ENCODE results near the gene KCNIP2. TPM values are rescaled to one million over a fixed set of nuclear protein-coding genes. Genes with fewer than 3 reads are reported as not detected.

KCNIP2 gene
- total RNA-seq, 2 experiments from 2014 or later, result 3.1 to 4.1 TPM

- ATAC-seq (ENCODE audit: low read depth) (no peak), DNase-seq (no peak)
- Mint-ChIP-seq H3K4me3 (no peak overlapping the region), H3K36me3 (peaks cover 4% of the 10 kb centered on the region), H3K27ac (no peak overlapping the region), H3K4me1 (peaks cover 15% of the 10 kb centered on the region), H3K27me3 (no peaks in the 10 kb centered on the region), H3K9me3 (no peaks in the 10 kb centered on the region)
- POLR2A ChIA-PET, result no interaction called here
Measured at GRCh38 chr10:101874252-101874651, 30.7 kb upstream of the KCNIP2 start.

DNA sequence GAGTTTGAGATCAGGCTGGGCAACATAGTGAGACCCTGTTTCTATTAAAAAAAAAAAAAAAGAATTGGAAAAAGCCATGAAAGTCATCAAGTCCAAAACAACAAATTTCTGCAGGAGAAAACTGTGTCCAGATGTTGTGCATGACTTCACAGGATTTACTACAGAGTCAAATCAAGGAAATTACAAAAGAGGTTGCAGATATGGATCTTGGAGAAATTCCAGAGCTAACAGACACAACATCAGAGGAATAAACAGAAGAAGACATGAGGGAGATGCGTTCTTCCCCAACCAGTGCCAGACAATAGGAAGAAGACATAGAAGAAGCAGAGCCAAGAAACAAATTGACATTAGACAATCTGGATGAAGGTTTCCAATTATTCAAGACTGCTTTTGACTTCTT is 24.3 kb upstream of the KCNIP2 start:
- H3K4me1 Mint-ChIP-seq, result no peaks in the 10 kb centered on the region
- no peak overlapping the region for H3K4me3 Mint-ChIP-seq
- peaks cover 19% of the 10 kb centered on the region for H3K36me3 Mint-ChIP-seq
- DNase-seq (no peak), ATAC-seq (ENCODE audit: low read depth) (no peak)
- POLR2A ChIA-PET, result interaction anchor here (0.7 kb wide), 1 partner anchor 1622 kb away, joined by 3 read pairs; no protein-coding TSS in a partner anchor
- no peaks in the 10 kb centered on the region for H3K27me3 Mint-ChIP-seq
- no peaks in the 10 kb centered on the region for H3K9me3 Mint-ChIP-seq
- no peak overlapping the region for H3K27ac Mint-ChIP-seq

GRCh38 chr10:101859530-101859929 is 15.9 kb upstream of the KCNIP2 start:
- DNase-seq (no peak), ATAC-seq (ENCODE audit: low read depth) (no peak)
- Mint-ChIP-seq H3K4me3 (no peak overlapping the region), H3K27ac (no peak overlapping the region), H3K4me1 (peaks cover 6% of the 10 kb centered on the region), H3K27me3 (no peaks in the 10 kb centered on the region), H3K36me3 (peaks cover 38% of the 10 kb centered on the region), H3K9me3 (peaks cover 6% of the 10 kb centered on the region)
- POLR2A ChIA-PET, result no interaction called here

DNA sequence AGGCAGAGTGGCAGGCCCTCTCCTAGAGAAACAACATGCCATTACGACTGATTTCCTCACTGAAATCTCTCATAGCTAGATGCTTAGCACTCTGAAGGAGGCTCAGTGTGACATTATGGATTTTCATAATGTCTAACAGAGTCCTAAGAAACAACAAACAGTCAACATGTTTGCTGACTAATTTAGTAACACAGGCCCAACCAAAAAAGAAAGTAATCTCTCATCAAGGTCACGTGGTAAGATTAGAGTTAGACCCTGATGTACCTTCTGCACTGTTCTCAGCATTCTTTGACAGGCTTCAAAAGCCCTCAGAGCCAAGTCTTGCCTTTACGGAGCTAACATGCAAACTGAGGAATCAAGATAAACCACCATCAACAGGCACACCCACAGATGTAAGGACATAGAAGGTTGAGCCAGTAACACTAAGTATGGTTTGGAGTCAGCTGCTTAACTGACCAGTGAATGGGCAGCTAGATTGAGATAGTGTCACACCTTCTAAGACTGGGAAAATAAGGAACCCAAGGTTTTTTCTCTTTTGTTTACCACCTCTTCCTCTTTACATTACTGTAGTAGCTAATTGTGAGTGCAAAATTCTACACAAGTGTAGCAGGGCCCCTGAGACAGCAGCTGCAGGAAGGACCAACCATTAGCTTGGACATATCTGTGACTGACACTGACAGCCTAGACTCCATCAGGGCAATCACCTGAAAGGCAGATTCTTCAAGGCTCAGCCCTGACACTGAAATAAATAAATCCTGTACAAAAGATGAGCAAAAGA is 15.3 kb upstream of the KCNIP2 start:
- Mint-ChIP-seq H3K9me3 (peaks cover 6% of the 10 kb centered on the region), H3K4me1 (peaks cover 6% of the 10 kb centered on the region), H3K36me3 (peaks cover 33% of the 10 kb centered on the region), H3K27ac (no peak overlapping the region), H3K27me3 (no peaks in the 10 kb centered on the region), H3K4me3 (no peak overlapping the region)
- POLR2A ChIA-PET, result interaction anchor here (0.6 kb wide), 1 partner anchor 202 kb away, joined by 7 read pairs; no protein-coding TSS in a partner anchor
- DNase-seq, result no peak
- no peak for ATAC-seq (ENCODE audit: low read depth)

DNA sequence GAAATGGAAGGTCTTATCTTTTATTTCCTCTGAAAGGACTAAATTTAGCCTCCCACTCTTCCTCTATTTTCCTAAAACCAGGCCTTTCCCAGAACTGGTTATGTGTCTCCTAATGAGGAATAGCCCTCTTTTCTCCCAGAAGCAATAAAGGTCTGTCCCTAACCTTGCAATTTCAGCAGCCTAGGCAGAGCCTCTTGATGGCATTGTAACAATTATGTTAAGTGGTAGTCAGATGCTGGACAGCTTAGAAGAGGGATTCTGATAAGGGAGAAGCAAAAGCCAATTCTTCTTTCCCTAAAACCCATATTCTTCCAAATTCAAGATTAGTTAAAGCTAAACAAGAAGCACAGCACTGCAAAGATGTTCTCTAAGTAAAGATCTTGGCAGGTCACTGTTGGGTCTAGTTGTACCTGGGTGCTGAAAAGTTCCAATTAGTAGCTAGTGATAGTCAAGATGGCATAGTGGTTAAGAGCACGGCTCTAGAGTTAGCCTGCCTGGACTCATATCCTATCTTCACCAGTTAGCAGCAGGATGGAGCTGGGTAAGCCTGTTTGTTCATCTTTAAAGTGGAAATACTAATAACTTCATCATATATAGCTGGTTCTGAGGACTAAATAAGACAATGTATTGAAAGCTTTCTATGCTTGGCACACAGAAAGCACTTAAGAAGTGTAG is 14.3 kb upstream of the KCNIP2 start:
- Mint-ChIP-seq H3K4me3 (no peak overlapping the region), H3K9me3 (peaks cover 6% of the 10 kb centered on the region), H3K4me1 (peaks cover 6% of the 10 kb centered on the region), H3K36me3 (peaks cover 33% of the 10 kb centered on the region), H3K27ac (no peak overlapping the region), H3K27me3 (no peaks in the 10 kb centered on the region)
- ATAC-seq (ENCODE audit: low read depth), result no peak
- no peak for DNase-seq
- POLR2A ChIA-PET, result no interaction called here

- no peak for DNase-seq
- H3K4me3 Mint-ChIP-seq, result no peak overlapping the region
- H3K27me3 Mint-ChIP-seq, result no peaks in the 10 kb centered on the region
- peaks cover 26% of the 10 kb centered on the region for H3K36me3 Mint-ChIP-seq
- peaks cover 6% of the 10 kb centered on the region for H3K4me1 Mint-ChIP-seq
- H3K9me3 Mint-ChIP-seq, result peaks cover 6% of the 10 kb centered on the region
- POLR2A ChIA-PET, result no interaction called here
- ATAC-seq (ENCODE audit: low read depth), result no peak
- no peak overlapping the region for H3K27ac Mint-ChIP-seq
Measured at GRCh38 chr10:101856626-101857025, 13.0 kb upstream of the KCNIP2 start.

- no peak for DNase-seq
- no peak for ATAC-seq (ENCODE audit: low read depth)
- no peaks in the 10 kb centered on the region for H3K27me3 Mint-ChIP-seq
- H3K27ac Mint-ChIP-seq, result no peak overlapping the region
- POLR2A ChIA-PET, result no interaction called here
- no peak overlapping the region for H3K4me3 Mint-ChIP-seq
- H3K9me3 Mint-ChIP-seq, result no peaks in the 10 kb centered on the region
- H3K36me3 Mint-ChIP-seq, result no peaks in the 10 kb centered on the region
- peaks cover 4% of the 10 kb centered on the region for H3K4me1 Mint-ChIP-seq
Measured at GRCh38 chr10:101851411-101852116, 8.0 kb upstream of the KCNIP2 start.

DNA sequence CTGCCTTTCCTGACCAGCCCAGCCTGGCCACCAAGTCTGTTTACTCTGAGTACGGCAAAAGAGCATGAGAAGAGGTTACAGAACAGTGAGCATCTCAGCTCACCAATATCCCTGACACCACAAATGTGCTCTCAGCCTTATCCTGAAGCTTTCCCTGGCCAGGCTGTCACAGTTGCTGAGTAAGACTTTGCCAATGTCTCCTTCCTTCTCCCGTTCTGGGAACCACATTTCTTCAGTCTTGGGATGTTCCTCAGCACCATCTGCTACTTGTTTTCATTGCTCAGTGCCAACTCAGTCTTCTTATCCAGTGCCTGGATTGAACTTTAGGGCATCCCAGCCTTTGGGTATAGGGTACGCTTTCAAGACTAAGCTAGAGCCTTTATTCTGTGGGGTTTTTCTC is 7.1 kb upstream of the KCNIP2 start:
- H3K9me3 Mint-ChIP-seq, result no peaks in the 10 kb centered on the region
- H3K27ac Mint-ChIP-seq, result no peak overlapping the region
- peaks cover 4% of the 10 kb centered on the region for H3K4me1 Mint-ChIP-seq
- DNase-seq, result no peak
- H3K4me3 Mint-ChIP-seq, result no peak overlapping the region
- ATAC-seq (ENCODE audit: low read depth), result no peak
- no peaks in the 10 kb centered on the region for H3K27me3 Mint-ChIP-seq
- H3K36me3 Mint-ChIP-seq, result no peaks in the 10 kb centered on the region
- POLR2A ChIA-PET, result interaction anchor here (0.5 kb wide), 1 partner anchor 56 kb away, joined by 3 read pairs; no protein-coding TSS in a partner anchor

GRCh38 chr10:101848894-101849351 is 5.3 kb upstream of the KCNIP2 start:
- H3K4me1 Mint-ChIP-seq, result peaks cover 9% of the 10 kb centered on the region
- no peak for DNase-seq
- POLR2A ChIA-PET, result interaction anchor here (0.5 kb wide), 1 partner anchor 956 kb away, joined by 3 read pairs; no protein-coding TSS in a partner anchor
- H3K9me3 Mint-ChIP-seq, result no peaks in the 10 kb centered on the region
- peaks cover 7% of the 10 kb centered on the region for H3K27me3 Mint-ChIP-seq
- no peak overlapping the region for H3K27ac Mint-ChIP-seq
- no peak overlapping the region for H3K4me3 Mint-ChIP-seq
- no peak for ATAC-seq (ENCODE audit: low read depth)
- no peaks in the 10 kb centered on the region for H3K36me3 Mint-ChIP-seq

GRCh38 chr10:101848408-101848807 is 4.8 kb upstream of the KCNIP2 start:
- no peak for DNase-seq
- peaks cover 7% of the 10 kb centered on the region for H3K27me3 Mint-ChIP-seq
- POLR2A ChIA-PET, result no interaction called here
- H3K36me3 Mint-ChIP-seq, result no peaks in the 10 kb centered on the region
- no peak overlapping the region for H3K4me3 Mint-ChIP-seq
- H3K27ac Mint-ChIP-seq, result no peak overlapping the region
- peaks cover 9% of the 10 kb centered on the region for H3K4me1 Mint-ChIP-seq
- no peaks in the 10 kb centered on the region for H3K9me3 Mint-ChIP-seq
- no peak for ATAC-seq (ENCODE audit: low read depth)

GRCh38 chr10:101845893-101846292 is 2.3 kb upstream of the KCNIP2 start:
- Mint-ChIP-seq H3K36me3 (no peaks in the 10 kb centered on the region), H3K9me3 (no peaks in the 10 kb centered on the region), H3K4me1 (peaks cover 22% of the 10 kb centered on the region), H3K27me3 (peaks cover 19% of the 10 kb centered on the region), H3K27ac (no peak overlapping the region), H3K4me3 (no peak overlapping the region)
- DNase-seq (no peak), ATAC-seq (ENCODE audit: low read depth) (no peak)
- POLR2A ChIA-PET, result no interaction called here

DNA sequence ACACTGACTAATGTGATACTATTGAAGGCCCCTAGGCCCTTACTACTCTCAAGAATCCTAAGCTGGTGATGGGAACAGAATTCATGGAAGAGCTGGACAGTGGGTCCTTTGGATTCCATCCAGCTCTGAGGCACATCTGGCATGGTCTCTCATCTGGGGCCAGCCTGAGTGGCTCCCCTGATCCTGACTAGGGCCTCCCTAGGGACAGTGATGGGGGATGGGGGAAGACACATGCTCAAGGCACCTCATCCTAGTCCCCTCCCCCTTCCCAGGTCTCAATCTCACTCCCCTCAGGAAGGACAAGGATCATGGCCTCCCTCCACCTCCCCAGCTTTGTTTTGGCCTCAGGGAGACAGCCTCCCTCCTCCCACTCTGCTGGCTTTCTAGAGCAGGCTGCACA is 1.8 kb downstream of the KCNIP2 start:
- POLR2A ChIA-PET, result interaction anchor here (0.5 to 3.4 kb wide), 4 partner anchors 11 to 170 kb away, joined by 4 to 28 read pairs (median 10); partner anchors contain the start of gene OGA
- peaks cover 21% of the 10 kb centered on the region for H3K27me3 Mint-ChIP-seq
- H3K9me3 Mint-ChIP-seq, result no peaks in the 10 kb centered on the region
- H3K4me3 Mint-ChIP-seq, result no peak overlapping the region
- no peak overlapping the region for H3K27ac Mint-ChIP-seq
- H3K4me1 Mint-ChIP-seq, result peaks cover 31% of the 10 kb centered on the region
- H3K36me3 Mint-ChIP-seq, result no peaks in the 10 kb centered on the region
- ATAC-seq (ENCODE audit: low read depth) (no peak), DNase-seq (no peak)

GRCh38 chr10:101840741-101841453 is 2.7 kb downstream of the KCNIP2 start:
- POLR2A ChIA-PET, result interaction anchor here (0.5 to 3.4 kb wide), 8 partner anchors 10 to 263 kb away, joined by 3 to 28 read pairs (median 4); partner anchors contain the start of genes NPM3 and OGA

More at GRCh38 chr10:101840741-101841453, 2.7 kb downstream of the KCNIP2 start:
- Mint-ChIP-seq H3K4me1 (peaks cover 33% of the 10 kb centered on the region), H3K27ac (no peak overlapping the region), H3K36me3 (no peaks in the 10 kb centered on the region), H3K9me3 (no peaks in the 10 kb centered on the region), H3K27me3 (peaks cover 21% of the 10 kb centered on the region), H3K4me3 (peak overlapping the region; percentile 89)
- DNase-seq, result peak; percentile 85
- peak; percentile 66 for ATAC-seq (ENCODE audit: low read depth)
